Measurements from ENCODE around the gene IL4R.

Gene IL4R

GRCh38 chr16:27314161-27314723, 468 bp downstream of the IL4R start:
- Histone ChIP-seq H3K9ac (ENCODE audit: low read length) (peak overlapping the region; percentile 85), H3K27ac (ENCODE audit: low read depth, low read length) (peak overlapping the region; percentile 61), H3K4me2 (ENCODE audit: low read length) (peak overlapping the region; percentile 79), H3K18ac (ENCODE audit: low read length) (peak overlapping the region; percentile 86), H4K8ac (ENCODE audit: low read depth, low read length) (no peak overlapping the region), H3K4ac (ENCODE audit: low read depth, low read length) (peak overlapping the region; percentile 63), H3K4me3 (ENCODE audit: low read length) (peak overlapping the region; percentile 86), H3K56ac (ENCODE audit: low read length) (peak overlapping the region; percentile 97), H3K79me1 (ENCODE audit: low read length) (peaks cover 18% of the 10 kb centered on the region), H3K36me3 (ENCODE audit: control insufficient read depth, insufficient read depth, low read length) (no peaks in the 10 kb centered on the region), H2AK5ac (ENCODE audit: low read length) (no peak overlapping the region), H2BK15ac (replicated peaks; ENCODE audit: low read depth) (no peak overlapping the region), H2BK5ac (ENCODE audit: low read length) (peak overlapping the region; percentile 55), H2BK120ac (ENCODE audit: low read depth, low read length) (peak overlapping the region; percentile 47), H3K23ac (ENCODE audit: low read length) (peak overlapping the region; percentile 94), H3K79me2 (ENCODE audit: control insufficient read depth, insufficient read depth, low read length) (peaks cover 24% of the 10 kb centered on the region), H3K27me3 (ENCODE audit: insufficient read depth, low read length, poor library complexity) (no peaks in the 10 kb centered on the region), H4K5ac (ENCODE audit: low read length) (no peak overlapping the region), H3K4me1 (ENCODE audit: control insufficient read depth, low read depth, low read length) (peaks cover 6% of the 10 kb centered on the region)
- no CpG with 5 or more reads among the region's 39 CpGs for WGBS (ENCODE audit: extremely low coverage, insufficient coverage, low lambda C conversion rate)
- DNase-seq, result peak; percentile 51

GRCh38 chr16:27314986-27315332, 1.2 kb downstream of the IL4R start:
- H2BK5ac ChIP-seq (ENCODE audit: low read length), result no peak overlapping the region
- H3K79me2 ChIP-seq (ENCODE audit: control insufficient read depth, insufficient read depth, low read length), result peaks cover 28% of the 10 kb centered on the region
- no peaks in the 10 kb centered on the region for H3K36me3 ChIP-seq (ENCODE audit: control insufficient read depth, insufficient read depth, low read length)
- no CpG with 5 or more reads among the region's 2 CpGs for WGBS (ENCODE audit: extremely low coverage, insufficient coverage, low lambda C conversion rate)
- H3K4me3 ChIP-seq (ENCODE audit: low read length), result no peak overlapping the region
- no peak overlapping the region for H3K18ac ChIP-seq (ENCODE audit: low read length)
- H2BK15ac ChIP-seq (replicated peaks; ENCODE audit: low read depth), result no peak overlapping the region
- H4K5ac ChIP-seq (ENCODE audit: low read length), result no peak overlapping the region
- H3K9ac ChIP-seq (ENCODE audit: low read length), result peak overlapping the region; percentile 45
- H3K4me2 ChIP-seq (ENCODE audit: low read length), result peak overlapping the region; percentile 36
- H3K4me1 ChIP-seq (ENCODE audit: control insufficient read depth, low read depth, low read length), result peaks cover 6% of the 10 kb centered on the region
- H2AK5ac ChIP-seq (ENCODE audit: low read length), result no peak overlapping the region
- no peak overlapping the region for H3K4ac ChIP-seq (ENCODE audit: low read depth, low read length)
- H3K79me1 ChIP-seq (ENCODE audit: low read length), result peaks cover 19% of the 10 kb centered on the region
- no peak overlapping the region for H4K8ac ChIP-seq (ENCODE audit: low read depth, low read length)
- no peak overlapping the region for H3K23ac ChIP-seq (ENCODE audit: low read length)
- H3K27me3 ChIP-seq (ENCODE audit: insufficient read depth, low read length, poor library complexity), result no peaks in the 10 kb centered on the region
- H3K27ac ChIP-seq (ENCODE audit: low read depth, low read length), result no peak overlapping the region
- no peak overlapping the region for H2BK120ac ChIP-seq (ENCODE audit: low read depth, low read length)
- DNase-seq, result no peak
- H3K56ac ChIP-seq (ENCODE audit: low read length), result peak overlapping the region; percentile 67

- Histone ChIP-seq H2BK5ac (ENCODE audit: low read length) (no peak overlapping the region), H3K4me3 (ENCODE audit: low read length) (no peak overlapping the region)
- DNase-seq, result peak; percentile 56
Measured at GRCh38 chr16:27315333-27316037, 1.7 kb downstream of the IL4R start.

GRCh38 chr16:27316038-27316680, 2.4 kb downstream of the IL4R start:
- H3K27me3 ChIP-seq (ENCODE audit: insufficient read depth, low read length, poor library complexity), result no peaks in the 10 kb centered on the region
- no CpG with 5 or more reads among the region's 8 CpGs for WGBS (ENCODE audit: extremely low coverage, insufficient coverage, low lambda C conversion rate)
- DNase-seq, result no peak
- H3K4me1 ChIP-seq (ENCODE audit: control insufficient read depth, low read depth, low read length), result peaks cover 6% of the 10 kb centered on the region
- peaks cover 19% of the 10 kb centered on the region for H3K79me1 ChIP-seq (ENCODE audit: low read length)
- no peak overlapping the region for H2AK5ac ChIP-seq (ENCODE audit: low read length)
- H3K4me3 ChIP-seq (ENCODE audit: low read length), result no peak overlapping the region
- no peak overlapping the region for H3K18ac ChIP-seq (ENCODE audit: low read length)
- H4K8ac ChIP-seq (ENCODE audit: low read depth, low read length), result no peak overlapping the region
- H2BK5ac ChIP-seq (ENCODE audit: low read length), result no peak overlapping the region
- H4K5ac ChIP-seq (ENCODE audit: low read length), result no peak overlapping the region
- no peak overlapping the region for H3K23ac ChIP-seq (ENCODE audit: low read length)
- H3K4me2 ChIP-seq (ENCODE audit: low read length), result no peak overlapping the region
- H3K36me3 ChIP-seq (ENCODE audit: control insufficient read depth, insufficient read depth, low read length), result no peaks in the 10 kb centered on the region
- H3K27ac ChIP-seq (ENCODE audit: low read depth, low read length), result no peak overlapping the region
- H3K79me2 ChIP-seq (ENCODE audit: control insufficient read depth, insufficient read depth, low read length), result peaks cover 30% of the 10 kb centered on the region
- H2BK120ac ChIP-seq (ENCODE audit: low read depth, low read length), result no peak overlapping the region
- H3K9ac ChIP-seq (ENCODE audit: low read length), result no peak overlapping the region
- no peak overlapping the region for H2BK15ac ChIP-seq (replicated peaks; ENCODE audit: low read depth)
- no peak overlapping the region for H3K56ac ChIP-seq (ENCODE audit: low read length)
- no peak overlapping the region for H3K4ac ChIP-seq (ENCODE audit: low read depth, low read length)

More at GRCh38 chr16:27315333-27316037, 1.7 kb downstream of the IL4R start:
- no peak overlapping the region for H3K18ac ChIP-seq (ENCODE audit: low read length)
- H3K9ac ChIP-seq (ENCODE audit: low read length), result peak overlapping the region; percentile 39
- H3K4ac ChIP-seq (ENCODE audit: low read depth, low read length), result no peak overlapping the region
- H3K79me2 ChIP-seq (ENCODE audit: control insufficient read depth, insufficient read depth, low read length), result peaks cover 30% of the 10 kb centered on the region
- no CpG with 5 or more reads among the region's 9 CpGs for WGBS (ENCODE audit: extremely low coverage, insufficient coverage, low lambda C conversion rate)
- H3K36me3 ChIP-seq (ENCODE audit: control insufficient read depth, insufficient read depth, low read length), result no peaks in the 10 kb centered on the region
- H4K8ac ChIP-seq (ENCODE audit: low read depth, low read length), result no peak overlapping the region
- H3K4me2 ChIP-seq (ENCODE audit: low read length), result peak overlapping the region; percentile 36
- H3K23ac ChIP-seq (ENCODE audit: low read length), result no peak overlapping the region
- no peak overlapping the region for H3K27ac ChIP-seq (ENCODE audit: low read depth, low read length)
- H3K27me3 ChIP-seq (ENCODE audit: insufficient read depth, low read length, poor library complexity), result no peaks in the 10 kb centered on the region
- no peak overlapping the region for H2AK5ac ChIP-seq (ENCODE audit: low read length)
- H2BK120ac ChIP-seq (ENCODE audit: low read depth, low read length), result no peak overlapping the region
- no peak overlapping the region for H4K5ac ChIP-seq (ENCODE audit: low read length)
- peaks cover 19% of the 10 kb centered on the region for H3K79me1 ChIP-seq (ENCODE audit: low read length)
- no peak overlapping the region for H2BK15ac ChIP-seq (replicated peaks; ENCODE audit: low read depth)
- H3K56ac ChIP-seq (ENCODE audit: low read length), result peak overlapping the region; percentile 67
- H3K4me1 ChIP-seq (ENCODE audit: control insufficient read depth, low read depth, low read length), result peaks cover 6% of the 10 kb centered on the region

GRCh38 chr16:27317320-27317719, 3.5 kb downstream of the IL4R start:
- Histone ChIP-seq H2BK5ac (ENCODE audit: low read length) (no peak overlapping the region), H3K4me2 (ENCODE audit: low read length) (no peak overlapping the region), H2BK120ac (ENCODE audit: low read depth, low read length) (no peak overlapping the region), H4K8ac (ENCODE audit: low read depth, low read length) (no peak overlapping the region), H3K79me1 (ENCODE audit: low read length) (peaks cover 19% of the 10 kb centered on the region), H3K79me2 (ENCODE audit: control insufficient read depth, insufficient read depth, low read length) (peaks cover 35% of the 10 kb centered on the region), H3K4me1 (ENCODE audit: control insufficient read depth, low read depth, low read length) (peaks cover 6% of the 10 kb centered on the region), H3K4me3 (ENCODE audit: low read length) (no peak overlapping the region), H2BK15ac (replicated peaks; ENCODE audit: low read depth) (no peak overlapping the region), H3K27me3 (ENCODE audit: insufficient read depth, low read length, poor library complexity) (no peaks in the 10 kb centered on the region), H3K4ac (ENCODE audit: low read depth, low read length) (no peak overlapping the region), H3K56ac (ENCODE audit: low read length) (peak overlapping the region; percentile 34), H2AK5ac (ENCODE audit: low read length) (no peak overlapping the region), H4K5ac (ENCODE audit: low read length) (no peak overlapping the region), H3K9ac (ENCODE audit: low read length) (no peak overlapping the region), H3K18ac (ENCODE audit: low read length) (no peak overlapping the region), H3K23ac (ENCODE audit: low read length) (no peak overlapping the region), H3K27ac (ENCODE audit: low read depth, low read length) (no peak overlapping the region), H3K36me3 (ENCODE audit: control insufficient read depth, insufficient read depth, low read length) (no peaks in the 10 kb centered on the region)
- DNase-seq, result no peak
- no CpG with 5 or more reads among the region's 7 CpGs for WGBS (ENCODE audit: extremely low coverage, insufficient coverage, low lambda C conversion rate)
